ENCODE results near the gene NOX3. TPM values are rescaled to one million over a fixed set of nuclear protein-coding genes. Genes with fewer than 3 reads are reported as not detected.

NOX3 gene
- total and polyA plus RNA-seq, 10 donors: 0.03 TPM; not detected in 8

GRCh38 chr6:155398221-155398620 lies 57.4 kb downstream of the NOX3 start:
- Histone ChIP-seq H3K36me3 (no peaks in the 10 kb centered on the region), H3K9me3 (no peaks in the 10 kb centered on the region), H3K4me3 (no peak overlapping the region), H3K27ac (no peak overlapping the region), H3K27me3 (replicated peaks in 1 of 7) (no peaks in the 10 kb centered on the region), H3K4me1 (no peaks in the 10 kb centered on the region)
- WGBS, 5 donors: 82 to 90% (median 88%) methylated on average over 3 of the region's 3 CpGs
- intact Hi-C loops (cut with DNase I; ENCODE audit: low total_unique reads): no loop called here
- no peak for TF ChIP-seq CTCF (IDR thresholded peaks at IDR 0.05 in 8 of 11, conservative IDR thresholded peaks at IDR 0.05 in 3 of 11)
- no peak for TF ChIP-seq POLR2AphosphoS5 (IDR thresholded peaks at IDR 0.05)
- no peak for TF ChIP-seq POLR2A (IDR thresholded peaks at IDR 0.05)
- no peak for DNase-seq

DNA sequence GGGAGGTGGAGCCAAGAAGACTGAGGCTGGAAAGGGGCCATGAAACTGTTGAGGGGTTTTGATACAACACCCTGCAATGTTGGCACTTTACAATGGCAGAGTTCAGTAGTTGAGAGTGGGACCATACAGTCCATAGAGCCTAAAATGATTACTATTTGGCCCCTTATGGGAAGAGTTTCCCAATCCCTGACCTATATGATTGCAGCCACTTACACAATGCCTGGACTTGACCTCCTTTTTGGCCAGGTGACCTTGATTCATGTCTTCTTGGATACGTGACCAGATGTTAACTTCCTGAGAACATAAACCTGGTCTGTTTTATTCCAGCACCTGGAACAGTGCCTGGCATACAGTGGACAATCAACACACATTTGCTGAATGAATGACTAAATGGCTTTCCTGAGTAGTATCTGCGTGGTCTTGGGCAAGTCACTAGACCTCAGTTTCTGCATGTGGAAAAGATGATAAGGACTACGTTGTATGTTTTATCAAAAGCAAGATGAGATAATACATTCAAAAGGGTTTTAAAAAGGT lies 58.4 kb downstream of the NOX3 start:
- no peak overlapping the region for H3K4me3 ChIP-seq
- H3K4me1 ChIP-seq: no peaks in the 10 kb centered on the region
- H3K27me3 ChIP-seq (replicated peaks in 1 of 7): no peaks in the 10 kb centered on the region
- DNase-seq: no peak
- no peak for TF ChIP-seq POLR2A (IDR thresholded peaks at IDR 0.05)
- TF ChIP-seq CTCF (IDR thresholded peaks at IDR 0.05 in 8 of 11, conservative IDR thresholded peaks at IDR 0.05 in 3 of 11): no peak
- no peak for TF ChIP-seq POLR2AphosphoS5 (IDR thresholded peaks at IDR 0.05)
- H3K9me3 ChIP-seq: no peaks in the 10 kb centered on the region
- no peak overlapping the region for H3K27ac ChIP-seq
- intact Hi-C loops (cut with DNase I; ENCODE audit: low total_unique reads): no loop called here
- H3K36me3 ChIP-seq: no peaks in the 10 kb centered on the region
- 59 to 91% (median 75%) methylated on average over 3 of the region's 3 CpGs for WGBS, 5 donors

GRCh38 chr6:155396605-155397004 lies 59.0 kb downstream of the NOX3 start:
- Histone ChIP-seq H3K27me3 (replicated peaks in 1 of 7) (no peaks in the 10 kb centered on the region), H3K36me3 (no peaks in the 10 kb centered on the region), H3K4me3 (no peak overlapping the region), H3K27ac (no peak overlapping the region), H3K4me1 (no peaks in the 10 kb centered on the region), H3K9me3 (no peaks in the 10 kb centered on the region)
- no peak for DNase-seq
- intact Hi-C loops (cut with DNase I; ENCODE audit: low total_unique reads): no loop called here
- no peak for TF ChIP-seq POLR2A (IDR thresholded peaks at IDR 0.05)
- TF ChIP-seq POLR2AphosphoS5 (IDR thresholded peaks at IDR 0.05): no peak
- no peak for TF ChIP-seq CTCF (IDR thresholded peaks at IDR 0.05 in 8 of 11, conservative IDR thresholded peaks at IDR 0.05 in 3 of 11)
- 76 to 92% (median 89%) methylated on average over 5 of the region's 5 CpGs for WGBS, 5 donors

GRCh38 chr6:155395339-155395738 lies 60.3 kb downstream of the NOX3 start:
- intact Hi-C loops (cut with DNase I; ENCODE audit: low total_unique reads): no loop called here
- DNase-seq: no peak
- TF ChIP-seq POLR2AphosphoS5 (IDR thresholded peaks at IDR 0.05): no peak
- no peak for TF ChIP-seq POLR2A (IDR thresholded peaks at IDR 0.05)
- no peak for TF ChIP-seq CTCF (IDR thresholded peaks at IDR 0.05 in 8 of 11, conservative IDR thresholded peaks at IDR 0.05 in 3 of 11)
- Histone ChIP-seq H3K4me3 (no peak overlapping the region), H3K36me3 (no peaks in the 10 kb centered on the region), H3K4me1 (no peaks in the 10 kb centered on the region), H3K27ac (no peak overlapping the region), H3K27me3 (replicated peaks in 1 of 7) (no peaks in the 10 kb centered on the region), H3K9me3 (no peaks in the 10 kb centered on the region)
- 92 to 98% (median 94%) methylated on average over 1 of the region's 1 CpG for WGBS, 5 donors
